Trophoblast cell (in vitro differentiated cells and primary cell): ENCODE results near the gene ADAMTS14.

Experiments
- DNase-seq, 2 donors: peaks; one replicate each; pipeline ENCODE4 v3.0.0-alpha.2; 2016
- H2AFZ ChIP-seq: 2 replicates; pipeline ENCODE4 v1.6.1; 2013; ENCODE audit warnings: low read length, moderate library complexity, mild to moderate bottlenecking; ENCODE audit not compliant: insufficient read depth, poor library complexity
- H2AK5ac ChIP-seq: 2 replicates; pipeline ENCODE4 v1.6.1; 2013; ENCODE audit warnings: mild to moderate bottlenecking, low read length
- H2BK120ac ChIP-seq: 2 replicates; pipeline ENCODE4 v1.6.1; 2013; ENCODE audit warnings: low read length, mild to moderate bottlenecking, moderate library complexity; ENCODE audit not compliant: insufficient read depth, poor library complexity
- H2BK12ac ChIP-seq: 2 replicates; pipeline ENCODE4 v1.6.1; 2013; ENCODE audit warnings: mild to moderate bottlenecking, low read length, moderate library complexity
- H2BK5ac ChIP-seq: 2 replicates; pipeline ENCODE4 v1.6.1; 2013; ENCODE audit warnings: low read length, low read depth, moderate library complexity, mild to moderate bottlenecking; ENCODE audit not compliant: poor library complexity
- H3K14ac ChIP-seq: 2 replicates; pipeline ENCODE4 v1.6.1; 2013; ENCODE audit warnings: mild to moderate bottlenecking, low read length
- H3K18ac ChIP-seq: 2 replicates; pipeline ENCODE4 v1.6.1; 2013; ENCODE audit warnings: mild to moderate bottlenecking, low read length
- H3K23ac ChIP-seq: 2 replicates; pipeline ENCODE4 v1.6.1; 2013; ENCODE audit warnings: low read length
- H3K27ac ChIP-seq: 2 replicates; pipeline ENCODE4 v1.5.1; 2013; ENCODE audit warnings: low read depth, mild to moderate bottlenecking, inconsistent platforms, low read length, moderate library complexity
- H3K27me3 ChIP-seq: 2 replicates; pipeline ENCODE4 v1.6.1; 2013; ENCODE audit warnings: inconsistent platforms, mild to moderate bottlenecking, low read length, moderate library complexity; ENCODE audit not compliant: insufficient read depth
- H3K36me3 ChIP-seq, 2 experiments: 1 replicate in 1 of 2; 2 replicates in 1 of 2; pipeline ENCODE4 v1.6.1; 2013; ENCODE audit warnings: low read length in 2 of 2, mild to moderate bottlenecking in 2 of 2, moderate library complexity in 1 of 2; ENCODE audit not compliant: insufficient read depth in 2 of 2, control insufficient read depth in 1 of 2
- H3K4ac ChIP-seq: 2 replicates; pipeline ENCODE4 v1.6.1; 2013; ENCODE audit warnings: low read depth, mild to moderate bottlenecking, low read length, moderate library complexity
- H3K4me1 ChIP-seq, 2 experiments: 1 replicate in 1 of 2; 2 replicates in 1 of 2; pipeline ENCODE4 v1.6.1; 2013; ENCODE audit warnings: low read length in 2 of 2, mild to moderate bottlenecking in 2 of 2, moderate library complexity in 1 of 2; ENCODE audit not compliant: insufficient read depth in 2 of 2, control insufficient read depth in 1 of 2
- H3K4me2 ChIP-seq: 2 replicates; pipeline ENCODE4 v1.6.1; 2013; ENCODE audit warnings: inconsistent platforms, mild to moderate bottlenecking, low read length, moderate library complexity
- H3K4me3 ChIP-seq: 2 replicates; pipeline ENCODE4 v1.5.1; 2013; ENCODE audit warnings: mild to moderate bottlenecking, low read depth, low read length, inconsistent platforms
- H3K79me1 ChIP-seq: one replicate; pipeline ENCODE4 v1.6.1; 2013; ENCODE audit warnings: low read length
- H3K79me2 ChIP-seq: 2 replicates; pipeline ENCODE4 v1.6.1; 2013; ENCODE audit warnings: low read length, mild to moderate bottlenecking; ENCODE audit not compliant: control insufficient read depth, insufficient read depth, poor library complexity
- H3K9ac ChIP-seq: 2 replicates; pipeline ENCODE4 v1.6.1; 2013; ENCODE audit warnings: mild to moderate bottlenecking, low read length
- H3K9me3 ChIP-seq: 2 replicates; pipeline ENCODE4 v1.6.1; 2013; ENCODE audit warnings: low read depth, mild to moderate bottlenecking, control low read depth, inconsistent platforms, low read length; ENCODE audit not compliant: insufficient read depth
- H4K12ac ChIP-seq: 2 replicates; pipeline ENCODE4 v1.6.1; 2013; ENCODE audit warnings: low read depth, mild to moderate bottlenecking, low read length, moderate library complexity
- H4K8ac ChIP-seq: 2 replicates; pipeline ENCODE4 v1.6.1; 2013; ENCODE audit warnings: low read depth, mild to moderate bottlenecking, low read length, moderate library complexity
- H4K91ac ChIP-seq: one replicate; pipeline ENCODE4 v1.6.1; 2013; ENCODE audit warnings: low read depth, mild to moderate bottlenecking, low read length, moderate library complexity
- WGBS: extraction: QIAGEN DNeasy Blood & Tissue Kit; methylation state at CpG from one replicate; pipeline ENCODE4 v1.1.7; 2013; ENCODE audit warnings: missing lambda C conversion rate; ENCODE audit not compliant: insufficient read length, insufficient coverage; ENCODE audit errors: extremely low coverage; 5-methylcytosine and 5-hydroxymethylcytosine counted together

Gene ADAMTS14

DNA sequence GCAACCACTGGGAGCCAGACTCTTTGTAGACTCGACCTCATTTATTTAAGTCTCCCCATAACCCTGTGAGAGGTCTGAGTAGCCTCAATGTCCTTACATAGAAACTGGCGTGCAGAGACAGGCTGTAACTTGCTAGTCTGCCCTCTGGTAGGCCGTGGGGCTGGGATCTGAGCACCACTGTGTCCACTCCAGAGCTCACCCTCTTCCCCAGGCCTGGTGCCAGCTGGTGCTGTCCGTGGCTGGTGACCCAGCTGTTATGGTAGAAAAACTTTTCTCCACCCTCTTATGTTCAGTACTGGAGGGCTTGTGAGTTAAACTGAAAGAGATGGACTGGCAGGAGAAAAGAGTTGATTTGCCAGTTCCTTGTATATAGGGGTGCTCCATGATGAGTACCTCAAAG is 41.9 kb downstream of the ADAMTS14 start:
- H3K4ac ChIP-seq, result no peak overlapping the region
- H3K27ac ChIP-seq, result no peak overlapping the region
- no peak overlapping the region for H3K4me2 ChIP-seq
- H4K8ac ChIP-seq, result no peak overlapping the region
- H2AK5ac ChIP-seq, result no peak overlapping the region
- no peaks in the 10 kb centered on the region for H3K36me3 ChIP-seq
- no peaks in the 10 kb centered on the region for H3K79me2 ChIP-seq
- H3K14ac ChIP-seq, result no peak overlapping the region
- WGBS, result no CpG with 5 or more reads among the region's 4 CpGs
- H2BK120ac ChIP-seq, result no peak overlapping the region
- no peak overlapping the region for H4K12ac ChIP-seq
- H3K9me3 ChIP-seq, result peaks cover 5% of the 10 kb centered on the region
- no peaks in the 10 kb centered on the region for H3K27me3 ChIP-seq
- DNase-seq, result no peak
- no peak overlapping the region for H3K4me3 ChIP-seq
- H3K4me1 ChIP-seq, result peaks cover 20 to 21% of the 10 kb centered on the region in 2 experiments
- H2BK12ac ChIP-seq, result no peak overlapping the region
- no peak overlapping the region for H3K23ac ChIP-seq
- H2BK5ac ChIP-seq, result no peak overlapping the region
- no peaks in the 10 kb centered on the region for H3K79me1 ChIP-seq
- H4K91ac ChIP-seq, result no peak overlapping the region
- no peak overlapping the region for H2AFZ ChIP-seq
- H3K18ac ChIP-seq, result no peak overlapping the region
- H3K9ac ChIP-seq, result no peak overlapping the region

GRCh38 chr10:70714951-70715350 is 42.6 kb downstream of the ADAMTS14 start:
- H3K18ac ChIP-seq, result no peak overlapping the region
- H2BK5ac ChIP-seq, result no peak overlapping the region
- no peak overlapping the region for H4K8ac ChIP-seq
- H3K27me3 ChIP-seq, result no peaks in the 10 kb centered on the region
- H3K4me1 ChIP-seq, result peaks cover 20 to 21% of the 10 kb centered on the region in 2 experiments
- no peaks in the 10 kb centered on the region for H3K79me1 ChIP-seq
- no peak overlapping the region for H4K91ac ChIP-seq
- no peak for DNase-seq
- H3K23ac ChIP-seq, result no peak overlapping the region
- H2AK5ac ChIP-seq, result no peak overlapping the region
- no peaks in the 10 kb centered on the region for H3K36me3 ChIP-seq
- H3K9me3 ChIP-seq, result peaks cover 5% of the 10 kb centered on the region
- no peak overlapping the region for H2BK12ac ChIP-seq
- H3K4me2 ChIP-seq, result no peak overlapping the region
- H3K9ac ChIP-seq, result no peak overlapping the region
- H4K12ac ChIP-seq, result no peak overlapping the region
- H3K4me3 ChIP-seq, result no peak overlapping the region
- H3K27ac ChIP-seq, result no peak overlapping the region
- H2BK120ac ChIP-seq, result no peak overlapping the region
- no CpG with 5 or more reads among the region's 2 CpGs for WGBS
- H3K79me2 ChIP-seq, result no peaks in the 10 kb centered on the region
- no peak overlapping the region for H3K14ac ChIP-seq
- no peak overlapping the region for H3K4ac ChIP-seq
- H2AFZ ChIP-seq, result no peak overlapping the region

- no peak overlapping the region for H2BK12ac ChIP-seq
- WGBS, result no CpG with 5 or more reads among the region's 16 CpGs
- no peak overlapping the region for H3K4ac ChIP-seq
- no peak overlapping the region for H2BK120ac ChIP-seq
- peaks cover 20 to 21% of the 10 kb centered on the region in 2 experiments for H3K4me1 ChIP-seq
- no peak overlapping the region for H3K4me3 ChIP-seq
- H2AK5ac ChIP-seq, result no peak overlapping the region
- no peak overlapping the region for H2BK5ac ChIP-seq
- H3K14ac ChIP-seq, result peak overlapping the region; percentile 8
- H3K18ac ChIP-seq, result peak overlapping the region; percentile 16
- no peaks in the 10 kb centered on the region for H3K27me3 ChIP-seq
- no peak overlapping the region for H3K4me2 ChIP-seq
- no peaks in the 10 kb centered on the region for H3K79me1 ChIP-seq
- H3K36me3 ChIP-seq, result no peaks in the 10 kb centered on the region
- no peak overlapping the region for H4K8ac ChIP-seq
- H3K27ac ChIP-seq, result no peak overlapping the region
- H3K79me2 ChIP-seq, result no peaks in the 10 kb centered on the region
- no peak overlapping the region for H3K9ac ChIP-seq
- DNase-seq, result peak; percentile 15 to 38
- H4K12ac ChIP-seq, result no peak overlapping the region
- H2AFZ ChIP-seq, result no peak overlapping the region
- H4K91ac ChIP-seq, result no peak overlapping the region
- no peak overlapping the region for H3K23ac ChIP-seq
- peaks cover 3% of the 10 kb centered on the region for H3K9me3 ChIP-seq
Measured at GRCh38 chr10:70715853-70716795, 43.8 kb downstream of the ADAMTS14 start.

DNA sequence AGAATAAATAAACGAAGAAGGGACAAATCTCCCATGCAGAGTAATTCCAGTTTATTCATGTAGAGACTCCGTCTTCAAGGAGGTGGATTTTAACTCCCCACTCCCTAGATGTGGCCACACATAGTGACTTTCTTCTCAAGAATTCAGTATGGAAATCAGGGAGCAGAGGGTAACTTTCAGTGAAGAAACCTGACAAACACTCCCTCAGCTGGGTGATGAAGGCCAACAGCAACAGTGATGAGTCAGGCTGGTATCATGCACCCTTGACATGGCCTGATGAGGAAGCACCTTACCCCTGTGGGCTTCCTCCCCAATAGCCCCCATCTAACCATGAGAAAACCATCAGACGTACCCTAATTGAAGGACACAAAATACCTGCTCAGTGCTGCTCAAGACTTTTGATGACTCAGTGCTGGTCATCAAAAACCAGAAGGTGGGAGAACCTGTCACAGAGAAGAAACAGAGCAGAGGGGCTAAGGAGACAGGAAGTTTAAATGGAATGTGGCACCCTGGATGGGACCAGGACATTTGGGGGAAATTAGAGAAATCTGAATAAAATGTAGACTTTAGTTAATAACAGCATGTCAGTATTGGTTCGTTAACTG is 50.6 kb downstream of the ADAMTS14 start:
- H2BK12ac ChIP-seq, result no peak overlapping the region
- no CpG with 5 or more reads among the region's 4 CpGs for WGBS

More for the DNA sequence above, 50.6 kb downstream of the ADAMTS14 start:
- Histone ChIP-seq H3K14ac (no peak overlapping the region), H4K91ac (no peak overlapping the region), H3K4me2 (no peak overlapping the region), H2AFZ (no peak overlapping the region), H3K4me1 (peaks cover 7% of the 10 kb centered on the region in 2 experiments), H3K9ac (no peak overlapping the region), H4K12ac (no peak overlapping the region), H2BK5ac (no peak overlapping the region), H4K8ac (no peak overlapping the region), H3K4ac (no peak overlapping the region), H3K27me3 (no peaks in the 10 kb centered on the region), H3K36me3 (no peaks in the 10 kb centered on the region), H2AK5ac (no peak overlapping the region), H3K9me3 (peaks cover 8% of the 10 kb centered on the region), H3K18ac (no peak overlapping the region), H3K79me2 (no peaks in the 10 kb centered on the region), H3K79me1 (no peaks in the 10 kb centered on the region), H3K23ac (no peak overlapping the region), H3K27ac (no peak overlapping the region), H2BK120ac (no peak overlapping the region), H3K4me3 (no peak overlapping the region)
- no peak for DNase-seq
